T-helper 1 cell (primary cell): Measurements from ENCODE around the gene TBC1D3B.
A peak's percentile ranks its signal among the peaks of the same experiment; 100 is the strongest.
"Not testable (repeated sequence)": the region's sequence is repeated elsewhere in the genome, so short reads cannot be mapped to it uniquely, and the experiment has no call there.

ENCODE experiments used
- DNase-seq, 5 donors: peaks; one replicate each; pipeline ENCODE4 v3.0.0-alpha.2; 2012 to 2020

TBC1D3B gene

GRCh38 chr17:36198831-36199465, 22.5 kb upstream of the TBC1D3B start:
- peak in 1 of 5 donors; percentile 32 for DNase-seq

GRCh38 chr17:36197387-36197703, 20.9 kb upstream of the TBC1D3B start:
- DNase-seq, result no peak

- DNase-seq, result no peak
These were observed 19.7 kb upstream of the TBC1D3B start for GRCh38 chr17:36196131-36196486.

- no peak for DNase-seq
These were observed 19.1 kb upstream of the TBC1D3B start for GRCh38 chr17:36195434-36196130.

GRCh38 chr17:36194832-36195433, 18.5 kb upstream of the TBC1D3B start:
- DNase-seq, result not testable (repeated sequence)

GRCh38 chr17:36194147-36194831, 17.9 kb upstream of the TBC1D3B start:
- not testable (repeated sequence) for DNase-seq

- DNase-seq, result no peak
These were observed 16.9 kb upstream of the TBC1D3B start for GRCh38 chr17:36193216-36193775.

GRCh38 chr17:36190549-36191330, 14.3 kb upstream of the TBC1D3B start:
- DNase-seq, result not testable (repeated sequence)

- not testable (repeated sequence) for DNase-seq
These were observed 13.6 kb upstream of the TBC1D3B start for GRCh38 chr17:36189993-36190392.

- DNase-seq, result peak in 1 of 5 donors; percentile 55
These were observed 12.5 kb upstream of the TBC1D3B start for GRCh38 chr17:36188891-36189306.

- DNase-seq, result not testable (repeated sequence)
These were observed 11.7 kb upstream of the TBC1D3B start for GRCh38 chr17:36187943-36188665.

- not testable (repeated sequence) for DNase-seq
These were observed 10.7 kb upstream of the TBC1D3B start for GRCh38 chr17:36186810-36187763.

GRCh38 chr17:36185416-36185815, 9.0 kb upstream of the TBC1D3B start:
- DNase-seq, result no peak

- DNase-seq, result no peak
These were observed 7.8 kb upstream of the TBC1D3B start for GRCh38 chr17:36184023-36184765.

GRCh38 chr17:36183001-36183971, 6.8 kb upstream of the TBC1D3B start:
- no peak for DNase-seq

GRCh38 chr17:36182176-36183000, 6.0 kb upstream of the TBC1D3B start:
- no peak for DNase-seq

GRCh38 chr17:36181446-36182175, 5.2 kb upstream of the TBC1D3B start:
- not testable (repeated sequence) for DNase-seq
